Fibroblast of mammary gland (primary cell): ENCODE measurements around the gene SEMA3C.
A peak's percentile ranks its signal among the peaks of the same experiment; 100 is the strongest.

Source experiments
- DNase-seq: peaks from one replicate; pipeline ENCODE4 v3.0.0-alpha.2; 2010; ENCODE audit warnings: low read depth
- H3K4me3 ChIP-seq: 2 replicates; pipeline ENCODE4 v1.5.1; 2011; ENCODE audit warnings: low read depth, mild to moderate bottlenecking, low read length, moderate library complexity; ENCODE audit not compliant: control insufficient read depth
- TF ChIP-seq, protein P1 (sequence below): conservative IDR thresholded peaks from 2 replicates; pipeline ENCODE4 v1.5.1; 2011; ENCODE audit warnings: low read depth, low read length, inconsistent platforms; ENCODE audit not compliant: control insufficient read depth, insufficient read depth

The SEMA3C gene

DNA sequence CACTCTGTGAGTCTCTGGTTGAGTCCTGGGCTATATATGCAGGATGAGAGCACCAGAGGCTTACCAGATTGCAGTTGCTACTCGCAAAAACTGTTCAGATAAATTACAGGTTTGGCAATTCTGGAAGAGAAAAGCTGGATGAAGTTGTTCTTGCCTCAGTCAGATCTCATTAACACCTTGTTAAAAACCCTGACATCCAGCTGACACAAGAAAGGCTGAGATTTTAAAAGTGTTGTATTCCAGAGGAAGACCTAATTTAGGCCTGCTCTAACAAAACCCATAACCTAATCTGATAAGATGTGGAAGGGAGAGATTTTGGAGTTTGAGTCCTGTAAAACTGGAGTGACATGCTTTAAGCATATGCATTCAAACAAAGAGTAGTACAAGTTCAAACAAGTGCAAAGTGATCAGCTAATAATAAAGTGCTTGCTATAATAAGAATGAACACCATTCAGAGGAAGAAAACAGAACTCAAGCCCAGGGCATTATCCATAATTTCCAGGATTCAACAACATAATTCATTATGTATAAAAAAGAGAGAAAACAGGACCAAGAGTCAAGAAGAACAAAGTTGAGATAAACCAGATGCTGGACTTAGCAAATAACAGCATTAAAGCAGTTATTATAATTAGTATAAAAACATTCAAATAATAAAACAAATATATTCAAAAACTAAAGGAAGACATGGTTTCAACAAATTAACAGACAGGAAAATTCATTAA lies 144.9 kb downstream of the SEMA3C start:
- H3K4me3 ChIP-seq: no peak overlapping the region
- TF ChIP-seq, protein P1, sequence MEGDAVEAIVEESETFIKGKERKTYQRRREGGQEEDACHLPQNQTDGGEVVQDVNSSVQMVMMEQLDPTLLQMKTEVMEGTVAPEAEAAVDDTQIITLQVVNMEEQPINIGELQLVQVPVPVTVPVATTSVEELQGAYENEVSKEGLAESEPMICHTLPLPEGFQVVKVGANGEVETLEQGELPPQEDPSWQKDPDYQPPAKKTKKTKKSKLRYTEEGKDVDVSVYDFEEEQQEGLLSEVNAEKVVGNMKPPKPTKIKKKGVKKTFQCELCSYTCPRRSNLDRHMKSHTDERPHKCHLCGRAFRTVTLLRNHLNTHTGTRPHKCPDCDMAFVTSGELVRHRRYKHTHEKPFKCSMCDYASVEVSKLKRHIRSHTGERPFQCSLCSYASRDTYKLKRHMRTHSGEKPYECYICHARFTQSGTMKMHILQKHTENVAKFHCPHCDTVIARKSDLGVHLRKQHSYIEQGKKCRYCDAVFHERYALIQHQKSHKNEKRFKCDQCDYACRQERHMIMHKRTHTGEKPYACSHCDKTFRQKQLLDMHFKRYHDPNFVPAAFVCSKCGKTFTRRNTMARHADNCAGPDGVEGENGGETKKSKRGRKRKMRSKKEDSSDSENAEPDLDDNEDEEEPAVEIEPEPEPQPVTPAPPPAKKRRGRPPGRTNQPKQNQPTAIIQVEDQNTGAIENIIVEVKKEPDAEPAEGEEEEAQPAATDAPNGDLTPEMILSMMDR: no peak
- DNase-seq: no peak

DNA sequence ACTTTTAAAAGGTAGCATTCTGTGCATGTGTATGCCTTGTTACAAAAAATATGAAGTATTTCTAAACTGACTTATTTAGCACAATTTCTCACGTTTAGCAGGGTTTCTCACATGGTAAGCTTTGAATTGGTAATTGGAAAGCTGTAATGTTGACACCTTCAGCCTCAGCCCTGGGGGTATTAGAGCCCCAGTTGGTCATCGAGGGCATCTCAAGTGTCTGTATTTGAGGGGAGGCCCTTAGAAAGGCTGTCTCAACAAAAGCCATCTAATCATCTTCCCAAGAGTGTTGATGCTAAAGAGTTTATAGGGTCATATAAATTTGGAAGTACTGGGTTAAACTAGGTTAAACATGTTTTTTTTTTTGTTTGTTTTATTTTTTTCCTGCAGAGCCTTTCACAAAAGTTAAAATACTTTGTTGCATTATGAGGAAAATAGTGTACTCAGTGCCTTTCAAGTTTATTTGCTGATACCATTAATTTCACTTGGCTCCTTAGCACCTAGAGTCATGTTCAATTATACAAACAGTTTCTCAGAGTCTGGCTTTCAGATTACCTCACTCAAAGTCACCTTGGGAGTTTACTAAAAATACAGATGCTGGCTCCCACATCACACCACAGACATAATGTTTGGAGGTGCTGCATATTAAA lies 146.4 kb downstream of the SEMA3C start:
- H3K4me3 ChIP-seq: no peak overlapping the region
- TF ChIP-seq, protein P1: no peak
- DNase-seq: no peak

DNA sequence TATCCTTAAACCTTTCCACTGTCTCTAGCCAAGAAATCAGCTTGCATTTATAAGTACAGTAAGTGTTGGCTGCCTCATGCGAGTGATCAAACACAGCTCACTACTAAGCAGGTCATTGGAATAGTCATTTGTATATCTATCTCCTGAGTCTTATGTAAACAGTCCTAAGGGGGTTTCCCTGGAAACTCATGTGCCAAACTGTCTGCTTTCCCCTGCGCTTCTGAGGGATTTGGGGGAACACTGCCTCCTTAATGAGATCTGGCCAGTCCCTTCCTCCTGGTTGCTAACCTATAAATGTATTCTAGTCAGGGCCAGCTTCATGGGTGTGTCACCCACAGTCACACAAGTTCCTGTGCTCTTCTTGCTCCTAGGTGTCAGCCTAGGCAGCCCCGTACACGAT lies 147.3 kb downstream of the SEMA3C start:
- no peak overlapping the region for H3K4me3 ChIP-seq
- TF ChIP-seq, protein P1: no peak
- peak; percentile 36 for DNase-seq

DNA sequence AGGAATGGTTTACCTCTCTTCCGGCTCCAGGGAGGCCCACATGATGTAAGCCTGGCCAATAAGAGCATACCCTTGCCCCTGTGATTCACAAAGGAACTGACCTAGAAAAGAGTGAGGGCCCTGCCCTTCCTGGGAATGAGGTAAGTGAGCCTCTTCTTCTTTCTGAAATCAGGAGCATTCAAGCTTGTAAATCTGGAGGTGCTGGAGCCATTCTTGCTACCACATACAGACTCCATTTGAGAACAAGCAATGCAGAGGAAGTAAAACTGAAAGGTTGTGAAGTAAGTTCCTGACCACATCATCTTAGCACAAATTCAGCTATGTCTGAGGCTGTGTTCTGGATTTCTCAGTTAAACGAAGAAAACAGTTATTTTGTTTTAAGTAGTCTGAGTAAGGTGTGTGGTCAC lies 148.2 kb downstream of the SEMA3C start:
- no peak for DNase-seq
- H3K4me3 ChIP-seq: no peak overlapping the region
- TF ChIP-seq, protein P1: no peak

DNA sequence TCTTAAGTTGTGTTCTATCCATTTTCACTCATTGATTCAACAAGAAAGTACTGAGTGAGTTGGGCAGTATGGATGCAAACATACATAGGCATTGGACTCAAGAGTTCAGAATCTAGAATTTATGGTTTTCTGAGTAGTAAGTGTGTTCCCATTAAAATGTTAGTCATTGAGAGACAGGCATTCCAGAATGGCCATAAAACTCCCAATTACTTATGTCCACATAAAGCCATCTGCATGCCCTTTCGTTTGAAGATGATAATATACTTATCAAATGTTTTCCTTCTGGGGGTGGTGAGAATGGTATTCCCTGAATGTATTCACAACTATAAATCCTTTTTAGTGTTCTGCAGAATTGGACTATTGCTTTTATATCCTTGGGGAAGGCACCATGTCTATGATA lies 148.8 kb downstream of the SEMA3C start:
- TF ChIP-seq, protein P1: no peak
- DNase-seq: no peak
- H3K4me3 ChIP-seq: no peak overlapping the region

DNA sequence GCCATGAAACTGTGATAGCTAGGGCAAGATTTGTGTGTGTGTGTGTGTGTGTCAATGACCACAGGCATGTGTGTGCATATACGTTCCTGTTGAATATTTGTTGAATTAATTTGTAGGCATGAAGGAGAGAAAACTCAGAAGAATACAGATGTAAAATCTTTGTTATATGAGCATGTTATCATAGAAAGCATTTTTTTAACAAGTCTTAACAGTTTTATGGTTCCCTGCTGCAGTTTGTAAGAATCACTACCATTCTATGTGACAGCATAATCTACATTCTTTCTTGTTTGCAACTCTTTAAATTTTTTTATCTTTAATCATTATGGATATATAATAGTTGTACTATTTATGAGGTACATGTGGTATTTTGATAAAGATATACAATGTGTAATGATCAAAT lies 150.1 kb downstream of the SEMA3C start:
- no peak for DNase-seq
- H3K4me3 ChIP-seq: no peak overlapping the region
- TF ChIP-seq, protein P1: no peak
